ENCODE data around the gene RASA1. TPM values are rescaled to one million over a fixed set of nuclear protein-coding genes. Genes with fewer than 3 reads are reported as not detected.

Gene RASA1
- total RNA-seq, 1 experiment from 2014 or later: 29.6 TPM

DNA sequence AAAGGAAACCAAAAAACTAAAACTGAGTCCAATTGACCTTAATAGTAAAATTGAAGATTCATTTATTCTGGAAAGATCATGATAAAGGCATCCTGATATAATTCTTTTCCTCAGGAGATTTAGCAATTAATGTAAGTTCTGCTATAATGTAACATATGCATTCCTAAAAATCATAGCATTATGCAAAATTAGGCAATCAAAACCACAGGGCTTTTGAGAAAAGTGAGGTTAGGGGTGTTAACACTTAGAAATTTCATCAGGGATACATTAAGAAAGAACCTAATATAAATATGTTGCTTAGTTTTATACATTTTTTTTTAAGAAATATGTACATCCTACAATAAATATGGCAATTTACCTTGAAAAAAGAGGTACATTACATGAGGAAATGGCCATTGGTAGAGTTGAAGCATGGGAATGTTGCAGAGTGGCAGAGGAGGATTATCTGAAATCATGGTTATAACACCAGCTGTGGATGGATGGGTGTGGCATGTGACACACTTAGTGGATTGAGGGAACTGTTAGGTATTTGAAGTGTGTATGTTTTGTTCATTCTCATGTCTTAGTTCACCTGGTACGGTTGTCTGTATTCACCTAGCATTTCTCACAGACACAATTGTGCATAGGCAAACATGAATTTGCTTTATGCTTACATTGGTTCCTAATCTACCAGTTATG, 94.0 kb downstream of the RASA1 start:
- Histone ChIP-seq H2BK20ac (ENCODE audit: low read depth, low read length, poor library complexity, severe bottlenecking) (no peak overlapping the region), H3K9ac (ENCODE audit: extremely low read depth, insufficient read length, low read length) (no peak overlapping the region), H3K23ac (ENCODE audit: insufficient read length, low read depth, low read length) (no peak overlapping the region), H3T11ph (ENCODE audit: low read length) (no peak overlapping the region), H2AK5ac (ENCODE audit: insufficient read length, low read length) (no peak overlapping the region), H2BK120ac (ENCODE audit: low read depth, low read length, poor library complexity, severe bottlenecking) (no peak overlapping the region), H4K5ac (ENCODE audit: insufficient read length, low read depth, low read length) (no peak overlapping the region), H3K56ac (ENCODE audit: insufficient read length, low read depth, low read length) (no peak overlapping the region), H3K4me2 (ENCODE audit: insufficient read depth, insufficient read length, low read length) (no peak overlapping the region), H2BK5ac (ENCODE audit: insufficient read length, low read length) (no peak overlapping the region), H4K8ac (replicated peaks; ENCODE audit: insufficient read length, low read depth, low read length) (no peak overlapping the region), H3K27me3 (ENCODE audit: insufficient read depth, low read length) (no peaks in the 10 kb centered on the region), H4K91ac (ENCODE audit: insufficient read length, low read depth, low read length) (no peak overlapping the region), H3K79me2 (ENCODE audit: insufficient read depth, low read length) (no peaks in the 10 kb centered on the region), H2AFZ (ENCODE audit: low read length) (no peak overlapping the region), H3K23me2 (ENCODE audit: insufficient read length, low read depth, low read length, poor library complexity, severe bottlenecking) (no peaks in the 10 kb centered on the region), H3K18ac (ENCODE audit: insufficient read length, low read depth, low read length) (no peak overlapping the region), H3K9me3 (ENCODE audit: control insufficient read depth, low read depth, low read length) (no peaks in the 10 kb centered on the region), H2BK15ac (ENCODE audit: low read depth, low read length) (no peak overlapping the region), H3K27ac (ENCODE audit: insufficient read length, low read depth, low read length) (no peak overlapping the region), H3K4me1 (ENCODE audit: insufficient read depth, low read length) (no peaks in the 10 kb centered on the region; the same call in 1 of the 2 replicates), H4K20me1 (ENCODE audit: control insufficient read depth, insufficient read depth, insufficient read length) (no peaks in the 10 kb centered on the region), H2BK12ac (ENCODE audit: insufficient read length, low read depth, low read length) (no peak overlapping the region), H3K4ac (ENCODE audit: low read depth, low read length) (no peak overlapping the region), H3K14ac (ENCODE audit: insufficient read depth, low read length) (no peak overlapping the region), H3K79me1 (ENCODE audit: insufficient read depth, low read depth, low read length, poor library complexity, severe bottlenecking) (no peaks in the 10 kb centered on the region)
- no peak overlapping the region for H3K27ac Mint-ChIP-seq
- peaks cover 13 to 14% of the 10 kb centered on the region in 2 experiments for H3K4me1 Mint-ChIP-seq
- H3K9me3 Mint-ChIP-seq: no peaks in the 10 kb centered on the region
- no peak for DNase-seq
- TF ChIP-seq, protein P1, sequence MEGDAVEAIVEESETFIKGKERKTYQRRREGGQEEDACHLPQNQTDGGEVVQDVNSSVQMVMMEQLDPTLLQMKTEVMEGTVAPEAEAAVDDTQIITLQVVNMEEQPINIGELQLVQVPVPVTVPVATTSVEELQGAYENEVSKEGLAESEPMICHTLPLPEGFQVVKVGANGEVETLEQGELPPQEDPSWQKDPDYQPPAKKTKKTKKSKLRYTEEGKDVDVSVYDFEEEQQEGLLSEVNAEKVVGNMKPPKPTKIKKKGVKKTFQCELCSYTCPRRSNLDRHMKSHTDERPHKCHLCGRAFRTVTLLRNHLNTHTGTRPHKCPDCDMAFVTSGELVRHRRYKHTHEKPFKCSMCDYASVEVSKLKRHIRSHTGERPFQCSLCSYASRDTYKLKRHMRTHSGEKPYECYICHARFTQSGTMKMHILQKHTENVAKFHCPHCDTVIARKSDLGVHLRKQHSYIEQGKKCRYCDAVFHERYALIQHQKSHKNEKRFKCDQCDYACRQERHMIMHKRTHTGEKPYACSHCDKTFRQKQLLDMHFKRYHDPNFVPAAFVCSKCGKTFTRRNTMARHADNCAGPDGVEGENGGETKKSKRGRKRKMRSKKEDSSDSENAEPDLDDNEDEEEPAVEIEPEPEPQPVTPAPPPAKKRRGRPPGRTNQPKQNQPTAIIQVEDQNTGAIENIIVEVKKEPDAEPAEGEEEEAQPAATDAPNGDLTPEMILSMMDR (conservative IDR thresholded peaks at IDR 0.05): no peak
- no peak overlapping the region for H3K4me3 Mint-ChIP-seq
- H3K27me3 Mint-ChIP-seq (ENCODE audit: low read depth): no peaks in the 10 kb centered on the region
- peaks cover 0 to 4% (median 4%) of the 10 kb centered on the region in 3 experiments; a peak in 2 of 7 replicates for H3K36me3 Mint-ChIP-seq (ENCODE audit: insufficient read depth in 1 of 3, low read depth in 3 of 3)
- WGBS (ENCODE audit: extremely low coverage, insufficient read length, low lambda C conversion rate): no CpG with 5 or more reads among the region's 1 CpG

All from H9 (cell line).